Liver (tissue), 9 donors: ENCODE data around the gene SUPT5H. TPM values are rescaled to one million over a fixed set of nuclear protein-coding genes. Genes with fewer than 3 reads are reported as not detected.

ENCODE experiments used
- DNase-seq: peaks from one replicate; pipeline ENCODE4 v3.0.0-alpha.2; 2017; ENCODE audit warnings: low spot score
- H3K27ac ChIP-seq, 2 donors: one replicate each; pipeline ENCODE4 v1.7.0; 2013; ENCODE audit warnings: inconsistent platforms in 2 of 2, low read length in 2 of 2, control low read depth in 1 of 2, low read depth in 1 of 2, mild to moderate bottlenecking in 1 of 2
- H3K27me3 ChIP-seq, 4 donors: one replicate each; pipeline versions ENCODE4 v1.6.1 to v1.7.0; 2013; ENCODE audit warnings: low read length in 3 of 4, inconsistent platforms in 1 of 4, mild to moderate bottlenecking in 1 of 4, moderate library complexity in 1 of 4; ENCODE audit not compliant: control insufficient read depth in 4 of 4, insufficient read depth in 4 of 4
- H3K36me3 ChIP-seq, 4 donors: one replicate each; pipeline versions ENCODE4 v1.6.1 to v1.7.0; 2013; ENCODE audit warnings: low read length in 3 of 4, mild to moderate bottlenecking in 3 of 4, low read depth in 1 of 4, moderate library complexity in 1 of 4; ENCODE audit not compliant: control insufficient read depth in 4 of 4, insufficient read depth in 3 of 4
- H3K4me1 ChIP-seq, 4 donors: one replicate each; pipeline versions ENCODE4 v1.6.1 to v1.7.0; 2013; ENCODE audit warnings: low read length in 3 of 4, mild to moderate bottlenecking in 3 of 4, moderate library complexity in 1 of 4; ENCODE audit not compliant: control insufficient read depth in 4 of 4, insufficient read depth in 4 of 4
- H3K4me3 ChIP-seq, 3 donors: one replicate each; pipeline versions ENCODE4 v1.6.1 to v1.7.0; 2013; ENCODE audit warnings: low read length in 3 of 3, control low read depth in 1 of 3, low read depth in 1 of 3, mild to moderate bottlenecking in 1 of 3
- H3K9ac ChIP-seq, 2 donors: one replicate each; pipeline ENCODE4 v1.7.0; 2013; ENCODE audit warnings: low read length in 2 of 2, mild to moderate bottlenecking in 2 of 2, moderate library complexity in 2 of 2, control low read depth in 1 of 2, low read depth in 1 of 2
- H3K9me3 ChIP-seq, 4 donors: one replicate each; pipeline versions ENCODE4 v1.6.1 to v1.7.0; 2013; ENCODE audit warnings: low read length in 3 of 4; ENCODE audit not compliant: control insufficient read depth in 4 of 4
- ATF3 ChIP-seq: IDR thresholded peaks from 2 replicates; pipeline ENCODE4 v1.6.1; 2016; ENCODE audit warnings: antibody characterized with exemption
- CTCF ChIP-seq: fragments of 150-350 bp; IDR thresholded peaks from 2 replicates; pipeline ENCODE4 v1.5.1; 2017; ENCODE audit warnings: improper control_type of control experiment, low read depth, low read length; ENCODE audit not compliant: missing input control
- EGR1 ChIP-seq, 2 donors: IDR thresholded peaks; 2 replicates each; pipeline ENCODE4 v1.6.1; 2016 to 2018; ENCODE audit warnings: antibody characterized with exemption in 2 of 2, low read depth in 2 of 2
- FOXA1 ChIP-seq: IDR thresholded peaks from 2 replicates; pipeline ENCODE4 v1.6.1; 2016; ENCODE audit warnings: antibody characterized with exemption
- FOXA2 ChIP-seq: IDR thresholded peaks from 2 replicates; pipeline ENCODE4 v1.6.1; 2016; ENCODE audit warnings: antibody characterized with exemption
- HNF4A ChIP-seq, 2 donors: conservative IDR thresholded peaks; 2 replicates each; pipeline ENCODE4 v1.6.1; 2016; ENCODE audit warnings: antibody characterized with exemption in 2 of 2, mild to moderate bottlenecking in 2 of 2
- HNF4G ChIP-seq: IDR thresholded peaks from 2 replicates; pipeline ENCODE4 v1.6.1; 2016; ENCODE audit warnings: antibody characterized with exemption
- JUND ChIP-seq, 2 donors: IDR thresholded peaks; 2 replicates each; pipeline ENCODE4 v1.6.1; 2016; ENCODE audit warnings: antibody characterized with exemption in 2 of 2
- MAX ChIP-seq: IDR thresholded peaks from 2 replicates; pipeline ENCODE4 v1.6.1; 2016; ENCODE audit warnings: antibody characterized with exemption
- NR2F2 ChIP-seq: IDR thresholded peaks from 2 replicates; pipeline ENCODE4 v1.6.1; 2016; ENCODE audit warnings: antibody characterized with exemption
- REST ChIP-seq: IDR thresholded peaks from 2 replicates; pipeline ENCODE4 v1.6.1; 2016; ENCODE audit warnings: antibody characterized with exemption, mild to moderate bottlenecking
- RXRA ChIP-seq, 2 donors: IDR thresholded peaks; 2 replicates each; pipeline ENCODE4 v1.6.1; 2017 to 2018; ENCODE audit warnings: antibody characterized with exemption in 2 of 2, mild to moderate bottlenecking in 1 of 2
- SP1 ChIP-seq: IDR thresholded peaks from 2 replicates; pipeline ENCODE4 v1.6.1; 2018; ENCODE audit warnings: antibody characterized with exemption, mild to moderate bottlenecking
- YY1 ChIP-seq: IDR thresholded peaks from 2 replicates; pipeline ENCODE4 v1.6.1; 2016; ENCODE audit warnings: antibody characterized with exemption, mild to moderate bottlenecking
- ZBTB33 ChIP-seq: IDR thresholded peaks from 2 replicates; pipeline ENCODE4 v1.6.1; 2016; ENCODE audit warnings: antibody characterized with exemption
- WGBS: extraction: QIAGEN DNeasy Blood & Tissue Kit; methylation state at CpG from one replicate; pipeline ENCODE4 v1.1.7; 2013; 5-methylcytosine and 5-hydroxymethylcytosine counted together
- polyA plus RNA-seq, 2 donors: library from polyadenylated mRNA; stranded (reverse) in 1 of 2; unstranded in 1 of 2; fragments of 200-250 nt in 1 of 2; fragments of >200 nt in 1 of 2; fragmentation: Nextera tagmentation in 1 of 2; extraction: Ambion mirVana in 1 of 2; gene quantifications; one replicate each; pipeline versions ENCODE4 v1.2.1 to v1.2.3, GENCODE V29; 2013 to 2015
- total RNA-seq, 2 donors: library from RNA; depleted of rRNA; stranded (reverse); fragments of >200 nt; gene quantifications; one replicate each; pipeline ENCODE4 v1.2.3, GENCODE V29; 2014
- donor health status: healthy.
- donor health status: healthy.
- donor health status: healthy.
- donor health status: healthy.
- donor health status: healthy.

The SUPT5H gene
- total and polyA plus RNA-seq, 4 donors = 19.3 to 52.5 (median 45.2) TPM

- TF ChIP-seq CTCF (no peak), EGR1 (IDR thresholded peaks at IDR 0.05; ENCODE audit: low read depth in 2 of 2) (no peak), SP1 (no peak), MAX (no peak), RXRA (IDR thresholded peaks at IDR 0.05) (no peak), YY1 (no peak)
Measured at GRCh38 chr19:39492788-39493187, 47.4 kb downstream of the SUPT5H start (continued).

- peaks cover 0 to 11% (median 5%) of the 10 kb centered on the region in 4 donors for H3K4me1 ChIP-seq
- 89% methylated on average over 5 of the region's 5 CpGs for WGBS
- H3K9me3 ChIP-seq = no peaks in the 10 kb centered on the region
- TF ChIP-seq NR2F2 (no peak), ZBTB33 (no peak), EGR1 (IDR thresholded peaks at IDR 0.05; ENCODE audit: low read depth in 2 of 2) (no peak), ATF3 (no peak), HNF4A (conservative IDR thresholded peaks at IDR 0.05) (no peak), JUND (IDR thresholded peaks at IDR 0.05) (no peak), FOXA1 (no peak), SP1 (no peak)
- peaks cover 0 to 5% (median 3%) of the 10 kb centered on the region in 4 donors for H3K27me3 ChIP-seq
- no peak overlapping the region for H3K9ac ChIP-seq
- H3K36me3 ChIP-seq = peaks cover 1 to 11% (median 9%) of the 10 kb centered on the region in 4 donors
- no peak overlapping the region for H3K4me3 ChIP-seq
- H3K27ac ChIP-seq = no peak overlapping the region
- no peak for DNase-seq
Measured at GRCh38 chr19:39494661-39495060, 49.3 kb downstream of the SUPT5H start.

- 83% methylated on average over 5 of the region's 5 CpGs for WGBS
- Histone ChIP-seq H3K4me3 (no peak overlapping the region), H3K27me3 (peaks cover 0 to 8% (median 4%) of the 10 kb centered on the region in 4 donors), H3K27ac (no peak overlapping the region), H3K9me3 (no peaks in the 10 kb centered on the region), H3K9ac (no peak overlapping the region), H3K4me1 (peaks cover 0 to 11% (median 5%) of the 10 kb centered on the region in 4 donors), H3K36me3 (peaks cover 0 to 5% (median 0%) of the 10 kb centered on the region in 4 donors)
- no peak for DNase-seq
- no peak for TF ChIP-seq CTCF
- no peak for TF ChIP-seq HNF4A (conservative IDR thresholded peaks at IDR 0.05)
- TF ChIP-seq HNF4G = no peak
- TF ChIP-seq REST = no peak
- no peak for TF ChIP-seq FOXA1
- no peak for TF ChIP-seq FOXA2
Measured at GRCh38 chr19:39496063-39496462, 50.7 kb downstream of the SUPT5H start.
